Activated CD4-positive, alpha-beta T cell treated with anti-CD3 and anti-CD28 coated beads, Interleukin-2, Interleukin-4, amounts not matched to agents 100 ng/mL and 50 ng/mL, durations not matched to agents 16 hours and 8 hours (primary cell): Measurements from ENCODE around the gene SUOX.
"Not testable (repeated sequence)": the region's sequence is repeated elsewhere in the genome, so short reads cannot be mapped to it uniquely, and the experiment has no call there.

Source experiments
- DNase-seq: peaks from one replicate; pipeline ENCODE4 v3.0.0-alpha.2; 2020; ENCODE audit warnings: low spot score

SUOX gene

DNA sequence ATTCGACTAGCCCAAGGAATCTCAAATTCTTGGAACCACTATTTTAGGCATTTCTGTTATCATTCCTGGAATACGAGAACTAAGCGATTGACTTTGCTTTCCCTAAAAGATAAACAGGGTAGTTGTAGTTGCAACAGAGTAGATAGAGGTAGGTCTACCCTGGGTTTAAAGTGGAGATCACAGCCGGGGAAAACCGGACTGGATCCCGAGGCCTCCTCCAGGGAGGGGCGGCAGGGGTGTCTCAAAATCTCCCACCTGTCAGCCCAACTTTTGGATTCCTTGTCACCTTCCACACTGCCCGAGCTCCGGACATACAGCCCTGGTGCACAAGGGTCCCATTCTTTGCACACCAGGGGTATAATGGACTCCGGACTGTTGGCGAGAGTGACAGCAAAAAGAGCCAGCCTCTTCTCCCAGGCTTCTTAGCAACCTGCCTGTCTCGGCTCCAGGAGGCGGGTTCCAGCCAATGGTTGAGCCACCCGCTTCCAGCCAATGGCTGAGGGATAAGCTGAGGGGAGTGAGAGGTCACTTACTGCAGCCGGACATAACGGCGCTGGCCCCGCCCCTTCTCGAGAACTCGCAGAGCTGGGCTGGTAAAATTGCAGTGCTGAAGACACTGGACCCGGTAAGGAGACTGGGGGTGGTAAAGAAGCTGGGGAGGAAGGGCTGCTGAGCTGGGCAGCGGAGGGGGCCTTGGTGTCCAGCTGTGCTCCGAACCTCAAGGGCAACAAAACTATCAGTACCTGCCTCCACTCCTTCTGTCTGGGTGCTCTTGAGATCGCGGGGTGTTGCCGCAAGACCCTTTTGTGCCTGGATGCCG lies at the start of gene SUOX:
SUOX (plus strand) TSS at position 562 of the 820 bp plus-strand sequence. CDS start 4,946 bp downstream, outside the sequence.
- peak; percentile 55 for DNase-seq

GRCh38 chr12:55955344-55955743 lies 41.7 kb upstream of the SUOX start:
- DNase-seq = no peak

GRCh38 chr12:55955800-55956508 lies 41.1 kb upstream of the SUOX start:
- no peak for DNase-seq

DNA sequence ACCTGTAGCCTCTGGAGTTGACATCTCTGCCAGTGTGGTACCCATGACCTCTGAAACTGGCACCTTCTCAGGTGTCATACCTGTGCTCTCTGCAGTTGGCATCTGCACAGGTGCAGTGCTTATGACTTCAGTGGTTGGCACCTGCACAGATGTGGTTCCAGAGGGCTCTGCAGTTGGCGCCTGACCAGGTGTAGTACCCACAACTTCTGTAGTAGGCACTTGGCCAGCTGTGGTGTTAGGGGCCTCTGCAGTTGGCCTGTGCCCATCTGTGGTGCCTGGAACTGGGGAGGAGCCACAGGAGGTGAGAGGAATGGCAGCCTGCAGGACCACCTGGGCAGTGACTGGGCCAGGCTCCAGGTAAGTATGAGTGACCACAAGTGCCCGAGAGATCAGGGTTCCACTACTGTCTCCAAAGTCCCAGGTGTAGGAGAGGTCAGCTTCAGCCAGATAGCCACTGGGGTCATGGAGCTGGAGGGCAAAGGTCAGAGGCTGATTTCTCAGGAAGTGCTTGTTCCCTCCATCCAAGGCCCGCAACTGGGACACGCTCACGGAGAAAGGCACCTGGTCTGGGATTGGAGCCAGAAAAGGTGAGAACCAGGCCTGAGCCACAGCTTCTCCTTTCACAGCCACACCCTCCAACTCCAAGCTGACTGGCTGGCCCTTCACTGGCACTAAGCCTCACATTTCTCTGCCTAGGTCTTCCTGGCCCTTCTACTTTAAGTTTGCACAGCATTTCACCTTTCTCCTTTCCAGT lies 39.8 kb upstream of the SUOX start:
- no peak for DNase-seq

DNA sequence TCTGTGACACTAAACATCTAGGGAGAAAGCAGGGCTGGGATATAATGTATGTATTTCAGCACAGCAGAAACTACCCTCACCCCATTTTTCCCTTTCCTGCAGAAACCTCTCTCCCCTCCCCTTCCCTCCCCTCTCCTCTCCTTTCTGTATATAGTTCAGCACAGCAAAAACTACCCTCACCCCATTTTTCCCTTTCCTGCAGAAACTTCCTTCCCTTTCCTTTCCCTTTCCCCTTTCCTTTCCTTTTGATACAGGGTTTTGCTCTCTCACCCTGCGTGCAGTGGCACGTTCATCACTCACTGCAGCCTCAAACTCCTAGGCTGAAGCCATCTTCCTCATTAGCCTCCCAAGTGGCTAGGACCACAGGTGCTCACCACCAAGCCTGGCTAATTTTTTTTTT lies 33.3 kb upstream of the SUOX start:
- DNase-seq = no peak

DNA sequence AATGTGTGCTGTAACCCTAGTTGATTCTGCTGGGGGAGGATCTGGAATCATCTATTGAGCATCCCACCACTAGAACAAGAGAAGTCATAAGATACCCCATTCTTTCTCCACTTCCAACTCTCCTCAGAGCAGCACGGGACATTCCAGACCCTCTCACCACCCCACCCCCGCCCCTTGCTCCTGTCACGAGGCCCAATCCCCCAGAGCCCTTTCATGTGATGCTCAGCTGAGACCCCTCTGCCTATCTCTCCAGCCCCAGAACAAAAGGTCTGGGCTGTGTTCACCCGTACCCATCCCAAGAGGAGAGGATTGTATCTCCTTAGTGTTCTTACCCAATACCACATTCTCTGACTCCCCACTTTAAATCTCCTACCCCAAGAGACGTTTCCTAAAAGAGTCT lies 31.8 kb upstream of the SUOX start:
- DNase-seq = no peak

- no peak for DNase-seq
Measured at GRCh38 chr12:55965941-55966407, 31.1 kb upstream of the SUOX start, which contains the start of gene PMEL. TSS of gene PMEL (minus strand) at chr12:55966042. CDS start at chr12:55966011, 31 bp downstream.

DNA sequence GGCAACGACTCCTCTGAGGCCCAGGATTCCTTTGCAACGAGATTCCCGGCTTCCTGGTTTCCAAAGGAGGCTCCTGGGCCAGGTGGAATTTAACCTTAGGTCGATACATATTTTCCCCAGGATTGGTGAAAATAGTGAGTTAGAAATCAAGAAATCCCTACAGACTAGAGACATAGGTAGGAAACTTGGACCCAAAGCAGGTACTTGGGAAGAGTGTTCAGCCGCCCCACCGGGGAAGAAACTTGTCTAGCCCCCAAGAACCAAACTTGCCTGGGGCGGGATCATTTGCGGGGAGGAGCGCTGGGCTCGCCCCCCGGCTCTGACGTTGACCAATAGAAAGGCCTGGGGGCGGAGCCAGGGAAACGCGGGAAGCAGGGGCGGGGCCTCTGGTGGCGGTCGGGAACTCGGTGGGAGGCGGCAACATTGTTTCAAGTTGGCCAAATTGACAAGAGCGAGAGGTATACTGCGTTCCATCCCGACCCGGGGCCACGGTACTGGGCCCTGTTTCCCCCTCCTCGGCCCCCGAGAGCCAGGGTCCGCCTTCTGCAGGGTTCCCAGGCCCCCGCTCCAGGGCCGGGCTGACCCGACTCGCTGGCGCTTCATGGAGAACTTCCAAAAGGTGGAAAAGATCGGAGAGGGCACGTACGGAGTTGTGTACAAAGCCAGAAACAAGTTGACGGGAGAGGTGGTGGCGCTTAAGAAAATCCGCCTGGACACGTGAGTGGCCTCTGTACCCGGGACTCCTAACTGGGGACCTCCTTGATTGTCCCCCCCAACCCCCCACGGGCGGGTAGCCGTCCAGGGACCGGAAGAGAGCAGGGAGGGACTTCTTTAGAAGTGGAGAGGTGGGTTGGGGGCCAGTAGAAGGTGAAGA lies 30.4 kb upstream of the SUOX start, which contains the start of gene CDK2:
CDK2 (plus strand) TSS at position 423 of the 874 bp plus-strand sequence; CDS start at position 602, 179 bp downstream.
- peak; percentile 91 for DNase-seq

DNA sequence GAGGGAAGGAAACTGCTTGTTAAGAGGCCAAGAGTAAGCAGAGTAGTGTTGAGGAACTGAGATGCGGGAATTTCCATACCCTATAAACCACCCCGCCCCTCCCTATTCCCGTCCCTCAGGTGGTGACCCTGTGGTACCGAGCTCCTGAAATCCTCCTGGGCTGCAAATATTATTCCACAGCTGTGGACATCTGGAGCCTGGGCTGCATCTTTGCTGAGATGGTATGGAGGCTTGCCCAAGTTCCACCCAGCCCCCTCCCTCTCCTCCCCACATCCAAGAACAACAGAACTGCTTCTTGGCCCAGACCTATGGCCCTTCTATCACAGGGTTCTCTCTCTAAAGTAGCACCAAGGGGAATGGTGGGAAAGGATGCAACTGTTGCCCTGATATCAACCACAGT lies 27.7 kb upstream of the SUOX start:
- DNase-seq = no peak

- DNase-seq = no peak
Measured at GRCh38 chr12:55970775-55971174, 26.3 kb upstream of the SUOX start.

DNA sequence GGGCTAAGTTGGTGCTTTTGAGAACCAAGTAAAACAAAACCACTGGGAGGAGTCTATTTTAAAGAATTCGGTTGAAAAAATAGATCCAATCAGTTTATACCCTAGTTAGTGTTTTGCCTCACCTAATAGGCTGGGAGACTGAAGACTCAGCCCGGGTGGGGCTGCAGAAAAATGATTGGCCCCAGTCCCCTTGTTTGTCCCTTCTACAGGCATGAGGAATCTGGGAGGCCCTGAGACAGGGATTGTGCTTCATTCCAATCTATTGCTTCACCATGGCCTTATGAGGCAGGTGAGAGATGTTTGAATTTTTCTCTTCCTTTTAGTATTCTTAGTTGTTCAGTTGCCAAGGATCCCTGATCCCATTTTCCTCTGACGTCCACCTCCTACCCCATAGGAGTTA lies 25.0 kb upstream of the SUOX start:
- no peak for DNase-seq

DNA sequence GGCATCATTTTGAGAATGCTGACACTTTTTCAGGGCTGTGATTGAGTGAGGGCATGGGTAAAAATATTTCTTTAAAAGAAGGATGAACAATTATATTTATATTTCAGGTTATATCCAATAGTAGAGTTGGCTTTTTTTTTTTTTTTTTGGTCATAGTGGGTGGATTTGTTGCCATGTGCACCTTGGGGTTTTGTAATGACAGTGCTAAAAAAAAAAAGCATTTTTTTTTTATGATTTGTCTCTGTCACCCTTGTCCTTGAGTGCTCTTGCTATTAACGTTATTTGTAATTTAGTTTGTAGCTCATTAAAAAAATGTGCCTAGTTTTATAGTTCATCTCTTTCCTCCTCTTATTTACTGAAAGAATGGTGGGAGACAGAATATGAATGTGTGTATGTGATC lies 24.6 kb upstream of the SUOX start:
- no peak for DNase-seq

DNA sequence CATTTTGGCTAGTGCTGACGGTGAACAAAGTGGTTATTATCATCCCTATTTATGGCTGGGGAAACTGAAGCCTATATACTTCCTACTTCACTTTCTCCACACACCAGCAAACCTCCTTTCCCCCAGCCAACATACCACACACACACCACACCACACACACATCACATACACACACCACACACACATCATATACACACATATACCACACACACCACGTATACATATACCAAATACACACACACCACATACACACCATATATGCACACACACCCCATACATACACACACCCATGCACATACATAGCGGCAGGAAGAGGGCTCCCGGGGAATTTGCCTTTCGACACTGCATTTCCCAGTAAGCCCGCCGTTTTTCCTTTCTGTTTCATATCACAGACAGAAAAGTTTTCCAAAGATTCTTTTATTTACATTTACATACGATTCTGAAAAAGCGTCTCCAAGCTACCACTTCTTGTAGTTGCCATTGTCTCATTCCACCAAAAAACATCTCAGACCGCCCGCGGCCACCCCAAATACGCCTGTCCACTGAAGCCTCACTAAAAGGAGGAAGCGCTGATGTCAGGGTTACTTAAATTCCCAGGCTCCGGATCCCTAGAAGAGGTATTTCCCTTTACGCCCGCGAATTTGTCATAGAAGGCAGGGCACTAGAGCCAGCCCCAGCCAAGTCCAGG lies 24.0 kb upstream of the SUOX start:
- DNase-seq = peak; percentile 6

DNA sequence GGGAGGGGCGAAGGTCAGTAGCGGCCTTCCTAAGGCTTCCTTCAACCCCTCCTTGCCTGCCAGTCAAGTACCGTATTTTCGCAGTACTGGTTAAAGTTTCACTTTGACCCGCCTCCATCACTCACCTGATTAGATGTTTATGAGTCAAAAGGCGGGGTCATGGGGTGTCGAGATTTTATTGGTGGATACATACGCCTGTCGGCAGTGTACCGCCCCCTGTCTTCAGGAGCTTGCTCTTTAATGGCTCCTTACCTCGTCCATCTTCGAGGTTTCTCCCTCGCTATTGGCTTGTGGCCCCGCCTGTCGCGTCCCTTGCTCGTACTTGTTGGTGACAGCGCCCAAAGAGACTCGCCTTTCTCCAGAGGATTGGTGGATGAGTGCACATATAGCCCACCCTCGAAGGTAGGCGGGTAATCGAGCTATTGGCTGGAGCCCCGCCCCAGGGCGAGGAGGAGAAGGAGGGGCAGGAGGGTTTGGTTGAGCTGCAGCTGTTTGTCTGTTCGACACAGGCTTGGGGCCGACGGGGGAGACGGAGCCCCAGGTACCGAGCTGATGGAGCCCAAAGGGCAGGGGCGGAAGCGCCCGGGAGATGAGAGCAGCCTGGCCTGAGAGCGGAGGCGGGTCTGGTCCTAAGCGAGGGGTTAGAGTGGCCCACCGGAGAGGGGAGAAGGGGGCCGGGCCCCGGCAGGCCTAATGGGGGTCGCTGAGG lies 23.3 kb upstream of the SUOX start, which contains the start of gene RAB5B:
RAB5B (plus strand) TSS at position 480 of the 709 bp plus-strand sequence. CDS start 12,883 bp downstream, outside the sequence.
- peak; percentile 100 for DNase-seq

DNA sequence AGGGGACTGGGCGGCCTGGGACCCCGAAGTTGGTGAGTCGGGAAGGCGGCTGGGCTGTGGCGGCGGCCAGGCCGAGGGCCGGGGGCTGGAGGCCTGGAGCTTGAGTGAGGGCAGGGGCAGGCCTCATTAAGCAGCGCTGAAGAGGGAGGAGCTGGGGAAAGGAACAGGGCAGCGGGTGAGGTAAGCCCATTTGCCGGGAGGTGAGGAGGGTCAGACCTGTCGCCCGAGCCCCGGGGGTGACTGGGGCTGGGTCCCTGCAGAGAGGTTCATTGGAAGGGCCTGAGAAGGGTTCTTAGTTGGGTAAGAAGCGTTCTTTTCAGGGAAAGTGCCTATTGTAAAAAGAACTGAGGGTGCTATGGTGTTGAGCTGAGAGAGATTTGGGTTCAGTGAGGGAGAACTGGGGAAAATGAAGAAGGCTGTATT lies 22.8 kb upstream of the SUOX start:
- DNase-seq = peak; percentile 39

- DNase-seq = no peak
Measured at GRCh38 chr12:55978393-55978792, 18.7 kb upstream of the SUOX start.

GRCh38 chr12:55979069-55979468 lies 18.0 kb upstream of the SUOX start:
- no peak for DNase-seq

DNA sequence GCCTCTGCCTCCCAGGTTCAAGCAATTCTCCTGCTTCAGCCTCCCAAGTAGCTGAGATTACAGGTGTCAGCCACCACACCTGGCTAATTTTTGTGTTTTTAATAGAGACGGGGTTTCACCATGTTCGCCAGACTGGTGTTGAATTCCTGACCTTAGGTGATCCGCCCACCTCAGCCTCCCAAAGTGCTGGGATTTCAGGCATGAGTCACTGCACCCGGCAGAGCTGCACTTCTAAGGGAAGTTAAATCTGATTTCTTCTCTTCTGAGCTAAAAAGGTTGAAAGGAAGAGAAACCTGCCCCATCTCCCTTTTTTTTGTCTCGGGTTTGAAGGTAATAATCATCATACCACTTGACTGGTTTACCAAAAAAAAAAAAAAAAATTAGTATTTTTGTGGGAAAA lies 15.2 kb upstream of the SUOX start:
- not testable (repeated sequence) for DNase-seq

DNA sequence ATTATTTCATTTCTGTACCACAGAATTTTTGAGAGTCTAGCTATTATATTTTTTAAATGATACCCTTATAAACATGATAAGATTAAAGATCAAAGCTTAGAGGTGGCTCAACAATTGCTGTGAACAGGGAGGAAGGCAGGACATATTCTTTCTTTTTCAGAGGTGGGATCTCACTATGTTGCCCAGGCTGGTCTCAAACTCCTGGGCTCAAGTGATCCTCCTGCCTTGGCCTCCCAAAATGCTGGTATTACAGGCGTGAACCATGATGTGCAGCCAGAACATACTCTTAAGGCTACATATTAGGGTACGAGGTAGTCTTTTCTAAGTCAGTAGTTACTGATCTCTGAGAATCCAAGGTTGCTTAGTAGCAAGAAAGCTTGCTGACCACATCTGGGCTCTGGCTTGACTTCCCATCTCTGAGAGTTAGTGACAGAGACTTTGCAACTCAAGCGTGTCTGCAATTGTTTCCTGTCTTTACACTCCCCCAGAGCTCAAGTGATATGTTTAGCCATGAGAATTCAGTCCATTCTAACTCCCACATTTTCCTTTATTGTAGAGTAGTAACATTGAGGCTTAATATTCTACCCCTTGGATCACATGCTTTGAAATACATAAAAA lies 14.6 kb upstream of the SUOX start:
- no peak for DNase-seq
